ENCODE data around the gene TCERG1L.

DNA sequence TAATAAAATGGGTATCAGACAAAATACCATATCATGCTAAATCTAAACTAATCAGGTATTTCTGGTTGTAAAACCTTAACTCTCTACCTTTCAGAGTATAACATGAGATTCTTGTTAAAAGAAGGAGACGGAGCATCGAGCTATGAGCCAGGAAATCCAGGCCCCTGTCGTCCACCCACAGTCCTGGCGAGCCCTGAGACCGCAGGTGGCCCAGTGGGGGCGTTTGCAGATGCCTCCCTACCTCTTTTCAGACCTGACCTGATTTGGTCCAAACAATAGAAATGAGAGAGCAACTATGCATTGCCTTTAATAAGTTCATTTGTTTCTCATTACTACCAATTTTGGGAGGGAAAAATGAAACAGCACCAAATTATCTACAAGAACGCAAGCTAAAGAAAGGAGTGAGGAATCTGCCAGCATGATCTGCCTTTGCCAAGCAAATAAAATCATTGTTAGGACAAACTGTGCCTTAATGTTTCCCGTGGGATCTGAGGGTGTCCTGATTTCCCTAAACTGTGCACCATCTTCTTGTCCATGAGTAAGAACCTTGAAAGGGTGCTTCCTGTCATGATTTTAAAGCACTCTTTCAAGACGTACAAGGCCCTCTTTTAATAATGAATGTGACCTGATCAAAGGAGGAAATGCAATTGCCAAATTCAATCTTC is 166.7 kb downstream of the TCERG1L start:
- TF ChIP-seq, protein P1, sequence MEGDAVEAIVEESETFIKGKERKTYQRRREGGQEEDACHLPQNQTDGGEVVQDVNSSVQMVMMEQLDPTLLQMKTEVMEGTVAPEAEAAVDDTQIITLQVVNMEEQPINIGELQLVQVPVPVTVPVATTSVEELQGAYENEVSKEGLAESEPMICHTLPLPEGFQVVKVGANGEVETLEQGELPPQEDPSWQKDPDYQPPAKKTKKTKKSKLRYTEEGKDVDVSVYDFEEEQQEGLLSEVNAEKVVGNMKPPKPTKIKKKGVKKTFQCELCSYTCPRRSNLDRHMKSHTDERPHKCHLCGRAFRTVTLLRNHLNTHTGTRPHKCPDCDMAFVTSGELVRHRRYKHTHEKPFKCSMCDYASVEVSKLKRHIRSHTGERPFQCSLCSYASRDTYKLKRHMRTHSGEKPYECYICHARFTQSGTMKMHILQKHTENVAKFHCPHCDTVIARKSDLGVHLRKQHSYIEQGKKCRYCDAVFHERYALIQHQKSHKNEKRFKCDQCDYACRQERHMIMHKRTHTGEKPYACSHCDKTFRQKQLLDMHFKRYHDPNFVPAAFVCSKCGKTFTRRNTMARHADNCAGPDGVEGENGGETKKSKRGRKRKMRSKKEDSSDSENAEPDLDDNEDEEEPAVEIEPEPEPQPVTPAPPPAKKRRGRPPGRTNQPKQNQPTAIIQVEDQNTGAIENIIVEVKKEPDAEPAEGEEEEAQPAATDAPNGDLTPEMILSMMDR (IDR thresholded peaks at IDR 0.05), result no peak
- TF ChIP-seq POLR2A (IDR thresholded peaks at IDR 0.05), result no peak

Data from body of pancreas (tissue), 4 donors.